Suprapubic skin (tissue), 4 donors: ENCODE data around the gene NUDT3. TPM values are rescaled to one million over a fixed set of nuclear protein-coding genes. Genes with fewer than 3 reads are reported as not detected.
"Not testable (repeated sequence)": the region's sequence is repeated elsewhere in the genome, so short reads cannot be mapped to it uniquely, and the experiment has no call there.

Source experiments
- DNase-seq, 2 donors: peaks; one replicate each; pipeline ENCODE4 v3.0.0-alpha.2; 2019; ENCODE audit warnings: low spot score in 2 of 2
- H3K27ac ChIP-seq: fragments of 200-600 bp; sonication (generic); one replicate; pipeline ENCODE4 v1.5.1; 2019
- H3K27me3 ChIP-seq: fragments of 200-600 bp; sonication (generic); one replicate; pipeline ENCODE4 v1.5.1; 2019
- H3K36me3 ChIP-seq: fragments of 200-600 bp; sonication (generic); one replicate; pipeline ENCODE4 v1.5.1; 2019
- H3K4me1 ChIP-seq: fragments of 200-600 bp; sonication (generic); one replicate; pipeline ENCODE4 v1.5.1; 2019
- H3K4me3 ChIP-seq: fragments of 200-600 bp; sonication (generic); one replicate; pipeline ENCODE4 v1.5.1; 2019; ENCODE audit warnings: mild to moderate bottlenecking
- H3K9me3 ChIP-seq: fragments of 200-600 bp; sonication (generic); one replicate; pipeline ENCODE4 v1.5.1; 2019
- CTCF ChIP-seq, 2 donors: fragments of 200-600 bp in 1 of 2; fragments of 450-650 bp in 1 of 2; sonication (generic) in 1 of 2; IDR thresholded peaks; one replicate each; pipeline ENCODE4 v1.5.1; 2016 to 2019; ENCODE audit warnings: antibody characterized with exemption in 2 of 2, mild to moderate bottlenecking in 1 of 2, moderate library complexity in 1 of 2
- EP300 ChIP-seq: sonication (generic); formaldehyde crosslinking; IDR thresholded peaks from one replicate; pipeline ENCODE4 v1.6.1; 2017; ENCODE audit warnings: antibody characterized with exemption
- POLR2A ChIP-seq, 2 donors: fragments of 450-650 bp; IDR thresholded peaks; one replicate each; pipeline ENCODE4 v1.6.1; 2017; ENCODE audit warnings: antibody characterized with exemption in 2 of 2, mild to moderate bottlenecking in 2 of 2, moderate library complexity in 2 of 2
- POLR2AphosphoS5 ChIP-seq, 3 donors: sonication (generic); formaldehyde crosslinking; IDR thresholded peaks; one replicate each; pipeline ENCODE4 v1.6.1; 2017; ENCODE audit warnings: antibody characterized with exemption in 3 of 3
- WGBS: methylation state at CpG from one replicate; pipeline ENCODE4 v1.1.5; 2018; 5-methylcytosine and 5-hydroxymethylcytosine counted together
- total RNA-seq, 4 donors: library from RNA; depleted of rRNA; stranded (reverse); fragments of >200 nt; gene quantifications; one replicate each; pipeline ENCODE4 v1.1.0, GENCODE V29; 2016

The NUDT3 gene
- total RNA-seq, 4 donors from 2014 or later = 23.2 to 34.6 (median 28.0) TPM

- no peaks in the 10 kb centered on the region for H3K27me3 ChIP-seq
- H3K4me3 ChIP-seq = no peak overlapping the region
- H3K27ac ChIP-seq = no peak overlapping the region
- WGBS = 90% methylated on average over 3 of the region's 3 CpGs
- no peaks in the 10 kb centered on the region for H3K9me3 ChIP-seq
- H3K4me1 ChIP-seq = peaks cover 11% of the 10 kb centered on the region
- H3K36me3 ChIP-seq = no peaks in the 10 kb centered on the region
- TF ChIP-seq CTCF (IDR thresholded peaks at IDR 0.05) (no peak), POLR2AphosphoS5 (IDR thresholded peaks at IDR 0.05) (no peak), EP300 (no peak), POLR2A (IDR thresholded peaks at IDR 0.05) (no peak)
- DNase-seq = no peak
Measured at GRCh38 chr6:34328969-34329368, 63.5 kb downstream of the NUDT3 start.

GRCh38 chr6:34327313-34328205, 64.9 kb downstream of the NUDT3 start:
- WGBS = 94% methylated on average over 16 of the region's 16 CpGs
- H3K36me3 ChIP-seq, H3K9me3 ChIP-seq, DNase-seq, H3K27me3 ChIP-seq, H3K4me3 ChIP-seq, H3K27ac ChIP-seq: not testable (repeated sequence)
- peaks cover 11% of the 10 kb centered on the region for H3K4me1 ChIP-seq

GRCh38 chr6:34325633-34326032, 66.8 kb downstream of the NUDT3 start:
- no peaks in the 10 kb centered on the region for H3K9me3 ChIP-seq
- no peak overlapping the region for H3K4me3 ChIP-seq
- DNase-seq = no peak
- TF ChIP-seq EP300 (no peak), POLR2AphosphoS5 (IDR thresholded peaks at IDR 0.05) (no peak), CTCF (IDR thresholded peaks at IDR 0.05) (no peak), POLR2A (IDR thresholded peaks at IDR 0.05) (no peak)
- no peaks in the 10 kb centered on the region for H3K36me3 ChIP-seq
- H3K4me1 ChIP-seq = peaks cover 11% of the 10 kb centered on the region
- no peak overlapping the region for H3K27ac ChIP-seq
- H3K27me3 ChIP-seq = no peaks in the 10 kb centered on the region
- WGBS = 93% methylated on average over 4 of the region's 4 CpGs

- Histone ChIP-seq H3K9me3 (no peaks in the 10 kb centered on the region), H3K36me3 (no peaks in the 10 kb centered on the region), H3K27me3 (no peaks in the 10 kb centered on the region), H3K27ac (no peak overlapping the region), H3K4me3 (no peak overlapping the region), H3K4me1 (peaks cover 14% of the 10 kb centered on the region)
- no peak for TF ChIP-seq POLR2A (IDR thresholded peaks at IDR 0.05)
- TF ChIP-seq CTCF (IDR thresholded peaks at IDR 0.05) = no peak
- no peak for TF ChIP-seq POLR2AphosphoS5 (IDR thresholded peaks at IDR 0.05)
- no peak for TF ChIP-seq EP300
- 54% methylated on average over 8 of the region's 8 CpGs for WGBS
- no peak for DNase-seq
Measured at GRCh38 chr6:34324738-34325444, 67.6 kb downstream of the NUDT3 start.

GRCh38 chr6:34324221-34324620, 68.2 kb downstream of the NUDT3 start:
- not testable (repeated sequence) for H3K9me3 ChIP-seq, H3K36me3 ChIP-seq, H3K27me3 ChIP-seq, DNase-seq, H3K27ac ChIP-seq, H3K4me3 ChIP-seq
- H3K4me1 ChIP-seq = peaks cover 20% of the 10 kb centered on the region
- WGBS = 71% methylated on average over 2 of the region's 2 CpGs

- H3K9me3 ChIP-seq = no peaks in the 10 kb centered on the region
- H3K36me3 ChIP-seq = no peaks in the 10 kb centered on the region
- no peaks in the 10 kb centered on the region for H3K27me3 ChIP-seq
- TF ChIP-seq CTCF (IDR thresholded peaks at IDR 0.05) (no peak), POLR2AphosphoS5 (IDR thresholded peaks at IDR 0.05) (no peak), EP300 (no peak), POLR2A (IDR thresholded peaks at IDR 0.05) (no peak)
- no peak for DNase-seq
- no peak overlapping the region for H3K27ac ChIP-seq
- no peak overlapping the region for H3K4me3 ChIP-seq
- 90% methylated on average over 6 of the region's 6 CpGs for WGBS
- peaks cover 29% of the 10 kb centered on the region for H3K4me1 ChIP-seq
Measured at GRCh38 chr6:34323300-34323699, 69.2 kb downstream of the NUDT3 start.
